ACC112 (cell line): ENCODE results near the gene SOX6.

Experiments used
- H2AFZ ChIP-seq: fragments of 200-600 bp; sonication (generic); one replicate; pipeline ENCODE4 v1.6.0; 2017; ENCODE audit warnings: antibody characterized with exemption, low read length; ENCODE audit not compliant: unreplicated experiment
- H3K27ac ChIP-seq: fragments of 200-600 bp; sonication (generic); 2 replicates; pipeline ENCODE4 v1.5.1; 2014; ENCODE audit warnings: low read depth, mild to moderate bottlenecking, antibody characterized with exemption, low read length, moderate library complexity
- H3K27me3 ChIP-seq: fragments of 200-600 bp; sonication (generic); 2 replicates; pipeline ENCODE4 v1.6.1; 2014; ENCODE audit warnings: mild to moderate bottlenecking, antibody characterized with exemption, low read length, moderate library complexity, mixed read lengths; ENCODE audit not compliant: insufficient read depth
- H3K36me3 ChIP-seq: fragments of 200-600 bp; sonication (generic); 2 replicates; pipeline ENCODE4 v1.6.1; 2016; ENCODE audit warnings: mild to moderate bottlenecking, antibody characterized with exemption, low read length, moderate library complexity, mixed read lengths; ENCODE audit not compliant: insufficient read depth
- H3K4me1 ChIP-seq: fragments of 200-600 bp; sonication (generic); one replicate; pipeline ENCODE4 v1.6.1; 2016; ENCODE audit warnings: low read length, mixed read lengths; ENCODE audit not compliant: insufficient read depth, unreplicated experiment, control insufficient read depth
- H3K4me3 ChIP-seq: fragments of 200-600 bp; sonication (generic); 2 replicates; pipeline ENCODE4 v1.5.1; 2014; ENCODE audit warnings: mild to moderate bottlenecking, low read depth, low read length
- H3K79me2 ChIP-seq: fragments of 200-600 bp; sonication (generic); one replicate; pipeline ENCODE4 v1.6.0; 2016; ENCODE audit warnings: low read length; ENCODE audit not compliant: control insufficient read depth, unreplicated experiment, insufficient read depth

The SOX6 gene

DNA sequence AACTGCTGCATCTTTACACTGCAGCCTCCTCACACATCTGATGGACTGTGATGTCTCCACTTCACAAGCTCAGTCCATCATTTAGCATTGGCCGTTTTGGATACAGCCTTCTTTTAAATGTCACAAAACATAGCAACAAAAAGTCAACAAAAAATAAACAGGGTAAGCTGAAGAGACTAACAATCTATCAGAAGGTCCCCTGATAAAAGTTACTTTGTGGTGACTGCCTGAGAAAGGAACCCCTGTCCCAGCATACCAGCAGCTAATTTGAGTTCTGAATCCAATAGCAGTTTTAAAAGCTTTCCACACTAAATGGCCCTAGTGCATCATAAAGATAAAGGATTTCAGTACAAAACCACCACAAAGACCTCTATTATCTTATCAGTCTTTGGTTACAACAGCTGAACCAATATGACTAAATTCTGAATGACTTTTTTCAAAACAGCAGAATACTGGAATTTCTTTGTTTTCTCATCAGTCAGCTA is 162.4 kb downstream of the SOX6 start:
- H3K79me2 ChIP-seq = no peaks in the 10 kb centered on the region
- H3K36me3 ChIP-seq = no peaks in the 10 kb centered on the region
- H3K27ac ChIP-seq = no peak overlapping the region
- H2AFZ ChIP-seq = no peak overlapping the region
- no peaks in the 10 kb centered on the region for H3K27me3 ChIP-seq
- no peak overlapping the region for H3K4me3 ChIP-seq
- no peaks in the 10 kb centered on the region for H3K4me1 ChIP-seq

DNA sequence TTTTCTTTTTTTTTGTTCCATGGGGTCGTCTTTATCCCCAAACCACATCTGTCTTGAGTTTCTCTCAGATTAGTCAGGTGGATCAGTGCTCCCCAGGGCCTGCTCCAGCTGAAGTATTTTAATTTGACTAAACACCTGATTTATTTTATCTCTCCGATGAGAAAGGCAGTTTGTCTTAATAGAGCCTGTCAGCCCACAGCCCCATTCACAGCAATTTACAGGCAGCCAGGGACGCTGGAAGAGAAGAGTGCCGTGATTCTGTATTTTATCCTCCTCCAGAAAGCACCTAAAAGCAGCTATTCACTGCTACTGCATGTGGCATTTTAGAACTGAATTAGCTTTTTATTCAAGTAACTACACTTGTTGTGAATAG is 164.5 kb downstream of the SOX6 start:
- H3K36me3 ChIP-seq = no peaks in the 10 kb centered on the region
- H3K27me3 ChIP-seq = no peaks in the 10 kb centered on the region
- no peaks in the 10 kb centered on the region for H3K79me2 ChIP-seq
- no peaks in the 10 kb centered on the region for H3K4me1 ChIP-seq
- H3K27ac ChIP-seq = no peak overlapping the region
- no peak overlapping the region for H2AFZ ChIP-seq
- no peak overlapping the region for H3K4me3 ChIP-seq

DNA sequence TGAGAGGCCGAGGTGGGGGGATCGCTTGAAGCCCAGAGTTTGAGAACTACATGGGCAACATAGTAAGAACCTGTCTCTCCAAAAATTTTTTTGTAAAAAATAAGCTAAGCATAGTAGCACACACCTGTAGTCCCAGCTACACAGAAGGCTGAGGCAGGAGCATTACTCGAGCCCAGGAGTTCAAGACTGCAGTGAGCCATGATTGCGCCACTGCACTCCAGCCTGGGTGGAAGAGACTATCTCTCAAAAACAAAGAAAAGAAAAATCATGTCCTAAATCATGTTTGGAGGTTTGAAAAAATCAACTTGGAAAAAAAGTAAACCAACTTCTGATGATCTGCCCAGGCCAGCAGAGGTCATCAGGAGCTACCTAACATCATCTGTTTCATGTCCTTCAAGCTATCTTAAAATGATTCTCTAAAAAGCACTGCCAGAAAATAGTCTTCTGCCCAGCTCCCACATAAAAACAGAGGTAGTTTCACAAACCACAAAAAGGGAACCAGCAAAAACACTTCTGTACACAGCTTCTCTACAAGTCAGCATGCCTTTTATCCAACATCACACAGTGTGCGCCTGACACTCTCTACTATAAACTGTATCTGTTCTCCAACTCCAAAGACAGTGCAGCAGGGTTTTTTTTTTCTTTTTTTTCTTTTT is 165.0 kb downstream of the SOX6 start:
- Histone ChIP-seq H3K36me3 (no peaks in the 10 kb centered on the region), H3K4me1 (no peaks in the 10 kb centered on the region), H3K27me3 (no peaks in the 10 kb centered on the region), H3K79me2 (no peaks in the 10 kb centered on the region), H3K27ac (no peak overlapping the region), H3K4me3 (no peak overlapping the region), H2AFZ (no peak overlapping the region)

DNA sequence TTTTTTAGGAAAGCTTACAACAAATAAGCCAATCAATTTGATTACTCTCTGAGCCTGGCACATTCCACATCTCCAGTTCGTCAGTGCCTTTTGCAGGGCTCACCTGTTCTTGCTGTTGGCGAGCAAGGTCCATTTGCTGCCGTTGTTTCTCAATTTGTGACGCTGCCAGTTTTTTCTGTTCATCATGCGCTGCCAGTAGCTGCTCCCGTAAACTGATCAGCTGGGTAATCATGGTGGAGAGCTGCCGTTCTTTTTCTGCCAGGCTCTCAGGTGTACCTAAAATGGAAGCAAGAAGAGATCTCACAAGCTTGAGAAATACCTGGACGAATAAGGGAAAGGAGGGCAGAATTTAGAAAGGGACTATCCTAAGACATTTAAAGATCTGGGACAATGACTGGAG is 169.7 kb downstream of the SOX6 start:
- Histone ChIP-seq H3K4me1 (peaks cover 6% of the 10 kb centered on the region), H3K27ac (no peak overlapping the region), H3K79me2 (no peaks in the 10 kb centered on the region), H3K27me3 (no peaks in the 10 kb centered on the region), H2AFZ (no peak overlapping the region), H3K36me3 (no peaks in the 10 kb centered on the region), H3K4me3 (no peak overlapping the region)

DNA sequence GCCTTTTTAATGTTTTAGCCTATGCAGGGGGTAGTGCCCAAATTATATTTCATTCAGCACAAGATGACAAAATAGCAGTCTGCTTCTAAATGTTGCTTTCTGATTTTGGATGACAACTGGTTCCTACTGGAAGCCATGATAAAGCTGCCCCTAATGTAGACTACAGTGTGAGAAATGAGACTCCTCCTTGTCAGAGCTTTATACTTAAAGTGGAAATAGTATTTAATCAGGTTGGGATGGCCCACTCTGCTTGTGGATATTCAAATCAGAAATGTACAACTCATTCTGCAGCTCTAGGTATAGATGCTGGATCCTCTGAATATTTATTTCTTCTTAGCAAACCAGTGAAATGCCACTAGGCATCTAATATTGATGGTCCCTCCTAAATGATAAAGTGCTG is 171.3 kb downstream of the SOX6 start:
- Histone ChIP-seq H3K27me3 (no peaks in the 10 kb centered on the region), H3K27ac (no peak overlapping the region), H3K4me3 (no peak overlapping the region), H3K4me1 (peaks cover 6% of the 10 kb centered on the region), H2AFZ (no peak overlapping the region), H3K79me2 (no peaks in the 10 kb centered on the region), H3K36me3 (no peaks in the 10 kb centered on the region)

DNA sequence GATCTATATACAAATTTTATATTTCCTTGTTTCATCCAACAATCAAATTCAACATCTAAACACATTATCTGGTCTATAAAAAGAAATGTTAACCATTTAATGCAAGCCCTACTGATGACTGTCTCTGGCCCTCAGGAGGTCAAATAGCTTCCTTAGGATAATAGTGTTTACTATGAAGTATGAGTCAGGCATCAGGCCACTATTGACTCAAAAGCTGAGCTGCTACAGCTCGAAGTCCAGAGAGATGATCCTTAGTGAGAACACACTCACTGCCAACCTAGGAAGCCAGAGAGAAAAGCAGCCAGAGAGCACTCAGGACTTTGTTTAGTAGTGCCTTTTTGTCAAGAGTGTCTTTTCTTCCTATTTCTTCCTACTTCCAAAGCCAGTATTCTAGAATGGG is 171.8 kb downstream of the SOX6 start:
- H3K36me3 ChIP-seq = no peaks in the 10 kb centered on the region
- H3K27ac ChIP-seq = no peak overlapping the region
- peaks cover 6% of the 10 kb centered on the region for H3K4me1 ChIP-seq
- H2AFZ ChIP-seq = no peak overlapping the region
- H3K79me2 ChIP-seq = no peaks in the 10 kb centered on the region
- H3K27me3 ChIP-seq = no peaks in the 10 kb centered on the region
- no peak overlapping the region for H3K4me3 ChIP-seq

DNA sequence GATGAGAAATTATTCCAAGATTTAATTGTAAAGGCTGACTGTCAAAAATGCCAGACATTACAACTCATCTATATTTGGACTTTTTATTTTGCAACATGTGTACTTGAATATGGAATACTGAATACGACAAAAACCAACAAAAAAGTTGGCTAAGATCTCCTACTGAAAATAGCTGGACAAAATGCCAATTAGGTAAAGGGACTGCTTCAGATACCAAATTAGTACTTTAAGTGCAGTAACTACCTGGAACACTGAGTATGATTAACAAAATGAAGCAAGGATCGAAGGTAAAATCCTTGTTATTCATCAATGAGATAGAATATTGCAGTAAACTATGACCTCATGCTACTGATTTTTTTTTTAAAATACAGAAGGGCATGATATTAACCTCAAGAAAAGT is 173.8 kb downstream of the SOX6 start:
- Histone ChIP-seq H3K36me3 (no peaks in the 10 kb centered on the region), H2AFZ (no peak overlapping the region), H3K27me3 (no peaks in the 10 kb centered on the region), H3K27ac (no peak overlapping the region), H3K79me2 (no peaks in the 10 kb centered on the region), H3K4me3 (no peak overlapping the region), H3K4me1 (peaks cover 6% of the 10 kb centered on the region)

DNA sequence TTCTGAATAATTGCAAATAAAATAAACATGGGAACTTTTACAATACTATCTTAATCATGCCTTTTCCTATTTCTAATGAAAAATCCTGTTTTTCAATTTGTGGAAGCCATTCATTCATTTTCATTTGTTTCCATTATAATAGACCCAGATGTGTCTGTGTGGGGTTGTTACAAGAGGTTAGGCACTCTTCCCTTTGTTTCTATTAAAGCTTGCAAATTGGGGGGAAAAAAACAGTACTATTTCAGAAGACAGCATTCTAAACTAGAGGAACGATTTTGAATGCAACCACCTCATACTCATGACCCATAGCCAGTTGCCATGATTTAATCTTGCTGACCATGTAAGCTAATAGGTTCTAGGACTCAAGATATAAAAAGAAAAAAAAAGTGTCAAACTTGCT is 175.5 kb downstream of the SOX6 start:
- Histone ChIP-seq H2AFZ (no peak overlapping the region), H3K27ac (no peak overlapping the region), H3K79me2 (no peaks in the 10 kb centered on the region), H3K4me1 (peaks cover 6% of the 10 kb centered on the region), H3K27me3 (no peaks in the 10 kb centered on the region), H3K36me3 (no peaks in the 10 kb centered on the region), H3K4me3 (no peak overlapping the region)

DNA sequence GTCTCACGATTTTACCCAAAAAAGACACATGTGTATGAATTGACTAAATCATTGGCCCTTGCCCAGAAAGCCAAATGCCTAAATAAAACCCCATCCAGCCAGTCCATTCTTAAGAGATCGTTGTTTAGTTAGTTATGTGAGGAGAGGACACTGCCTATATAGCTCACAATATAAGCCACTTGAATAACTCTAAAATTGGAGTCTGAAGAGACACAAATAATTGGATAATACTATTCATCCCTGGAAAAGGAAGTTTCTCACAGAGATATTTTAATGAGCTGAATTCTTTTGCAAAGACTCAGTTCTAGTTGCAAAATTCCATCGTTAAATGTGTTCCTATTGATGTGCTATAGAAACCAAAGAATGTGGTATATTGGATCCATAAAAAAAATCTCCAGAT is 176.7 kb downstream of the SOX6 start:
- no peaks in the 10 kb centered on the region for H3K79me2 ChIP-seq
- H2AFZ ChIP-seq = no peak overlapping the region
- no peak overlapping the region for H3K4me3 ChIP-seq
- no peaks in the 10 kb centered on the region for H3K36me3 ChIP-seq
- H3K4me1 ChIP-seq = peaks cover 3% of the 10 kb centered on the region
- no peaks in the 10 kb centered on the region for H3K27me3 ChIP-seq
- no peak overlapping the region for H3K27ac ChIP-seq

DNA sequence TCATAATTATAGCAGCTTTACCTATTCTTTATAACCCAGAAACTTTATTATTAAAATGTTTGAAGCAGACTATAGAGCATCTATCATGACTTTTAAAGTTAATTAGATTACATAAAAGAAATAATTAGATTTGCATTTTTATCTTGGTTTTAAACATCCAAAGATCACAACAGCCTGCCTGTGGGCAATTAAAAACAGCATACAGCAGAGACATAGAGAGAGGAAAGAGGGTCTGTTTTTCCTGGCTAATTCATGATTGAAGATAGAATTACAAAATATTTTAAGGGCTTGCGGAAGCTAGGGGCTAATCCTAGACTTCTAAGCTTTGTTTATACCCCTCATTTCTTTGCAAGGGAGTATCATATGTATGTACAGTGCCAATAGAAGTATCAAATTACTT is 178.1 kb downstream of the SOX6 start:
- Histone ChIP-seq H3K27ac (no peak overlapping the region), H3K36me3 (no peaks in the 10 kb centered on the region), H3K4me3 (no peak overlapping the region)

DNA sequence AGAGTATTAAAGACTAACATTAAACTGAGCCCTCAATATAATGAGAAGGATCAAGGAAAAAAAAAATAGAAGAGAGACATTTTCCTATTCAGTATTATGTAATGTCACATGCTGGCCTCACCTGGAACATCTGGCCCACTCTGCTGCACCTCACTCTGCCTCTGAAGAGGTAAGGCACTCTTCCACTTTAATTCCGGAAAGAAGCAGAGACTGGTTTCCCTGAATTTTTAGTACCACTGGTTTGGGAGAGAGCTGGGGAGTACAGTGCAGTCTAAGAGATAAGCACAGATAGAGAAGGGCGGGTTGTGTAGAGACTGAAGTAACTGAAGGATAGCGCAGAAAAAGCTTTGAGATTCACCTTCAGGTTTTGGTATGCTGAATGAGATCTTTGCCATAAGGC is 178.7 kb downstream of the SOX6 start:
- Histone ChIP-seq H3K36me3 (no peaks in the 10 kb centered on the region), H2AFZ (no peak overlapping the region), H3K4me1 (no peaks in the 10 kb centered on the region), H3K27ac (no peak overlapping the region), H3K27me3 (no peaks in the 10 kb centered on the region), H3K79me2 (no peaks in the 10 kb centered on the region), H3K4me3 (no peak overlapping the region)

More for the DNA sequence above, 178.1 kb downstream of the SOX6 start:
- Histone ChIP-seq H3K4me1 (no peaks in the 10 kb centered on the region), H2AFZ (no peak overlapping the region), H3K27me3 (no peaks in the 10 kb centered on the region), H3K79me2 (no peaks in the 10 kb centered on the region)
